Measurements from ENCODE around the gene BLCAP. TPM values are rescaled to one million over a fixed set of nuclear protein-coding genes. Genes with fewer than 3 reads are reported as not detected.
A peak's percentile ranks its signal among the peaks of the same experiment; 100 is the strongest.

BLCAP gene
- total RNA-seq, 1 donor, result 35.9 TPM

GRCh38 chr20:37537505-37537904 lies 9.8 kb upstream of the BLCAP start:
- no peak overlapping the region for H3K4me3 ChIP-seq (ENCODE audit: low read depth, low read length)
- TF ChIP-seq CTCF (IDR thresholded peaks at IDR 0.05; ENCODE audit: insufficient read depth, low read length), result no peak
- DNase-seq (ENCODE audit: low read depth), result no peak

- no peak for DNase-seq (ENCODE audit: low read depth)
- TF ChIP-seq CTCF (IDR thresholded peaks at IDR 0.05; ENCODE audit: insufficient read depth, low read length), result no peak
These were observed 7.9 kb upstream of the BLCAP start for GRCh38 chr20:37535443-37536132.

GRCh38 chr20:37534401-37535157 lies 6.9 kb upstream of the BLCAP start:
- H3K4me3 ChIP-seq (ENCODE audit: low read depth, low read length), result no peak overlapping the region
- TF ChIP-seq CTCF (IDR thresholded peaks at IDR 0.05; ENCODE audit: insufficient read depth, low read length), result peak; percentile 77
- DNase-seq (ENCODE audit: low read depth), result peak; percentile 89

More at GRCh38 chr20:37535443-37536132, 7.9 kb upstream of the BLCAP start:
- H3K4me3 ChIP-seq (ENCODE audit: low read depth, low read length), result no peak overlapping the region

- no peak overlapping the region for H3K4me3 ChIP-seq (ENCODE audit: low read depth, low read length)
- peak; percentile 12 for DNase-seq (ENCODE audit: low read depth)
- no peak for TF ChIP-seq CTCF (IDR thresholded peaks at IDR 0.05; ENCODE audit: insufficient read depth, low read length)
These were observed 5.6 kb upstream of the BLCAP start for GRCh38 chr20:37533154-37533715.

GRCh38 chr20:37531856-37532255 lies 4.2 kb upstream of the BLCAP start:
- H3K4me3 ChIP-seq (ENCODE audit: low read depth, low read length), result no peak overlapping the region
- TF ChIP-seq CTCF (IDR thresholded peaks at IDR 0.05; ENCODE audit: insufficient read depth, low read length), result no peak
- no peak for DNase-seq (ENCODE audit: low read depth)

GRCh38 chr20:37530696-37531095 lies 3.0 kb upstream of the BLCAP start:
- no peak for DNase-seq (ENCODE audit: low read depth)
- TF ChIP-seq CTCF (IDR thresholded peaks at IDR 0.05; ENCODE audit: insufficient read depth, low read length), result no peak
- H3K4me3 ChIP-seq (ENCODE audit: low read depth, low read length), result no peak overlapping the region
